Measurements from ENCODE around the gene ABLIM1.

ABLIM1 gene

GRCh38 chr10:114576132-114576487 is 82.0 kb downstream of the ABLIM1 start:
- DNase-seq = no peak

GRCh38 chr10:114575417-114576131 is 82.5 kb downstream of the ABLIM1 start:
- DNase-seq = no peak

GRCh38 chr10:114573330-114574045 is 84.6 kb downstream of the ABLIM1 start:
- DNase-seq = no peak

GRCh38 chr10:114571316-114571999 is 86.6 kb downstream of the ABLIM1 start:
- no peak for DNase-seq

GRCh38 chr10:114566064-114566463 is 92.0 kb downstream of the ABLIM1 start:
- no peak for DNase-seq

- no peak for DNase-seq
These were observed 93.0 kb downstream of the ABLIM1 start for GRCh38 chr10:114565066-114565465.

- DNase-seq = no peak
These were observed 97.0 kb downstream of the ABLIM1 start for GRCh38 chr10:114561008-114561523.

- DNase-seq = no peak
These were observed 97.9 kb downstream of the ABLIM1 start for GRCh38 chr10:114560144-114560543.

GRCh38 chr10:114559636-114560035 is 98.4 kb downstream of the ABLIM1 start:
- DNase-seq = no peak

GRCh38 chr10:114557854-114558253 is 100.2 kb downstream of the ABLIM1 start:
- no peak for DNase-seq

- no peak for DNase-seq
These were observed 101.6 kb downstream of the ABLIM1 start for GRCh38 chr10:114556236-114557122.

GRCh38 chr10:114553436-114553835 is 104.6 kb downstream of the ABLIM1 start:
- DNase-seq = no peak

- no peak for DNase-seq
These were observed 106.0 kb downstream of the ABLIM1 start for GRCh38 chr10:114552050-114552449.

- DNase-seq = no peak
These were observed 106.5 kb downstream of the ABLIM1 start for GRCh38 chr10:114551636-114551972.

- DNase-seq = peak; percentile 9
These were observed 107.1 kb downstream of the ABLIM1 start for GRCh38 chr10:114550756-114551635.

GRCh38 chr10:114548662-114549061 is 109.4 kb downstream of the ABLIM1 start:
- DNase-seq = no peak

- no peak for DNase-seq
These were observed 110.6 kb downstream of the ABLIM1 start for GRCh38 chr10:114547514-114547913.

GRCh38 chr10:114547056-114547455 is 111.0 kb downstream of the ABLIM1 start:
- no peak for DNase-seq

- no peak for DNase-seq
These were observed 112.3 kb downstream of the ABLIM1 start for GRCh38 chr10:114545819-114546218.

GRCh38 chr10:114545071-114545470 is 113.0 kb downstream of the ABLIM1 start:
- DNase-seq = no peak

- DNase-seq = no peak
These were observed 113.9 kb downstream of the ABLIM1 start for GRCh38 chr10:114544045-114544659.

Measured in NCI-H2081 treated with DMSO at 0.1 percent for 48 hours (cell line).